ENCODE results near the gene LRBA.

LRBA gene

GRCh38 chr4:150242820-150243458 lies 772.1 kb downstream of the LRBA start:
- no peaks in the 10 kb centered on the region for H4K20me1 ChIP-seq (ENCODE audit: control insufficient read depth, insufficient read depth, low read depth, low read length)
- no peaks in the 10 kb centered on the region for H3K9me3 ChIP-seq (ENCODE audit: control insufficient read depth, insufficient read depth, low read length)
- no peak overlapping the region for H3K4me3 ChIP-seq (ENCODE audit: low read length)
- no peak overlapping the region for H3K27ac ChIP-seq (ENCODE audit: low read depth, low read length)
- H3K4me1 ChIP-seq (ENCODE audit: control insufficient read depth, low read length) = no peaks in the 10 kb centered on the region
- no peaks in the 10 kb centered on the region for H3K27me3 ChIP-seq (ENCODE audit: control insufficient read depth, low read length)
- H3K4me2 ChIP-seq (ENCODE audit: low read length) = no peak overlapping the region
- no peaks in the 10 kb centered on the region for H3K9me2 ChIP-seq (replicated peaks; ENCODE audit: control insufficient read depth, low read length)
- no peaks in the 10 kb centered on the region for H3F3A ChIP-seq (ENCODE audit: control insufficient read depth, insufficient read depth)
- TF ChIP-seq CTCF (IDR thresholded peaks at IDR 0.05; ENCODE audit: low read depth, low read length, poor library complexity, severe bottlenecking) (peak; percentile 82), EZH2phosphoT487 (IDR thresholded peaks at IDR 0.05; ENCODE audit: borderline replicate concordance, low read length) (no peak)
- no peaks in the 10 kb centered on the region for H3K36me3 ChIP-seq (ENCODE audit: control insufficient read depth, low read length)
- no peaks in the 10 kb centered on the region for H3K79me2 ChIP-seq (ENCODE audit: control insufficient read depth, low read length)

GRCh38 chr4:150240011-150240410 lies 775.1 kb downstream of the LRBA start:
- no peak for TF ChIP-seq CTCF (IDR thresholded peaks at IDR 0.05; ENCODE audit: low read depth, low read length, poor library complexity, severe bottlenecking)
- TF ChIP-seq EZH2phosphoT487 (IDR thresholded peaks at IDR 0.05; ENCODE audit: borderline replicate concordance, low read length) = no peak
- Histone ChIP-seq H3F3A (ENCODE audit: control insufficient read depth, insufficient read depth) (no peaks in the 10 kb centered on the region), H3K79me2 (ENCODE audit: control insufficient read depth, low read length) (no peaks in the 10 kb centered on the region), H3K4me2 (ENCODE audit: low read length) (no peak overlapping the region), H3K27me3 (ENCODE audit: control insufficient read depth, low read length) (peaks cover 2% of the 10 kb centered on the region; the same call in 1 of the 2 replicates), H4K20me1 (ENCODE audit: control insufficient read depth, insufficient read depth, low read depth, low read length) (no peaks in the 10 kb centered on the region), H3K9me2 (replicated peaks; ENCODE audit: control insufficient read depth, low read length) (no peaks in the 10 kb centered on the region), H3K36me3 (ENCODE audit: control insufficient read depth, low read length) (no peaks in the 10 kb centered on the region), H3K4me3 (ENCODE audit: low read length) (no peak overlapping the region), H3K4me1 (ENCODE audit: control insufficient read depth, low read length) (no peaks in the 10 kb centered on the region), H3K27ac (ENCODE audit: low read depth, low read length) (no peak overlapping the region), H3K9me3 (ENCODE audit: control insufficient read depth, insufficient read depth, low read length) (no peaks in the 10 kb centered on the region)

GRCh38 chr4:150238591-150238990 lies 776.5 kb downstream of the LRBA start:
- no peaks in the 10 kb centered on the region for H3K4me1 ChIP-seq (ENCODE audit: control insufficient read depth, low read length)
- H3K36me3 ChIP-seq (ENCODE audit: control insufficient read depth, low read length) = no peaks in the 10 kb centered on the region
- peaks cover 2% of the 10 kb centered on the region; the same call in 1 of the 2 replicates for H3K27me3 ChIP-seq (ENCODE audit: control insufficient read depth, low read length)
- no peaks in the 10 kb centered on the region for H3K9me2 ChIP-seq (replicated peaks; ENCODE audit: control insufficient read depth, low read length)
- H3F3A ChIP-seq (ENCODE audit: control insufficient read depth, insufficient read depth) = no peaks in the 10 kb centered on the region
- no peaks in the 10 kb centered on the region for H4K20me1 ChIP-seq (ENCODE audit: control insufficient read depth, insufficient read depth, low read depth, low read length)
- no peak overlapping the region for H3K27ac ChIP-seq (ENCODE audit: low read depth, low read length)
- no peak for TF ChIP-seq CTCF (IDR thresholded peaks at IDR 0.05; ENCODE audit: low read depth, low read length, poor library complexity, severe bottlenecking)
- TF ChIP-seq EZH2phosphoT487 (IDR thresholded peaks at IDR 0.05; ENCODE audit: borderline replicate concordance, low read length) = no peak
- H3K79me2 ChIP-seq (ENCODE audit: control insufficient read depth, low read length) = no peaks in the 10 kb centered on the region
- no peak overlapping the region for H3K4me3 ChIP-seq (ENCODE audit: low read length)
- no peak overlapping the region for H3K4me2 ChIP-seq (ENCODE audit: low read length)
- H3K9me3 ChIP-seq (ENCODE audit: control insufficient read depth, insufficient read depth, low read length) = no peaks in the 10 kb centered on the region
